Endothelial cell of umbilical vein (primary cell): ENCODE results near the gene PKHD1.

Experiments
- CTCF ChIP-seq, 2 donors: IDR thresholded peaks; 1 replicate in 1 of 2; 2 replicates in 1 of 2; pipeline ENCODE4 v1.5.1; 2011; ENCODE audit warnings: low read length in 2 of 2, mild to moderate bottlenecking in 2 of 2, moderate library complexity in 2 of 2, control low read depth in 1 of 2, inconsistent platforms in 1 of 2, low read depth in 1 of 2; ENCODE audit not compliant: insufficient read depth in 1 of 2; ENCODE audit errors: extremely low read depth in 1 of 2
- EZH2 ChIP-seq: IDR thresholded peaks from 2 replicates; pipeline ENCODE4 v1.6.1; 2012; ENCODE audit warnings: borderline replicate concordance, low read depth, mild to moderate bottlenecking, moderate library complexity, low read length, inconsistent platforms; ENCODE audit not compliant: severe bottlenecking
- GATA2 ChIP-seq: IDR thresholded peaks from 2 replicates; pipeline ENCODE4 v1.7.0; 2011; ENCODE audit warnings: low read depth, mild to moderate bottlenecking, moderate library complexity, mixed read lengths, low read length; ENCODE audit not compliant: insufficient read length, insufficient read depth
- JUN ChIP-seq: IDR thresholded peaks from 2 replicates; pipeline ENCODE4 v1.6.1; 2011; ENCODE audit warnings: borderline replicate concordance, low read depth; ENCODE audit not compliant: insufficient read length, insufficient read depth
- MAX ChIP-seq: IDR thresholded peaks from 2 replicates; pipeline ENCODE4 v1.6.1; 2011; ENCODE audit not compliant: insufficient read depth, insufficient read length
- MYC ChIP-seq: IDR thresholded peaks from one replicate; pipeline ENCODE4 v1.6.1; 2011; ENCODE audit warnings: mild to moderate bottlenecking, low read depth, low read length
- POLR2A ChIP-seq: IDR thresholded peaks from 2 replicates; pipeline ENCODE4 v1.6.1; 2012; ENCODE audit warnings: low read depth, mild to moderate bottlenecking, control low read depth, low read length
- POLR2AphosphoS5 ChIP-seq: IDR thresholded peaks from 2 replicates; pipeline ENCODE4 v1.6.1; 2012; ENCODE audit warnings: low read depth, mild to moderate bottlenecking, control low read depth, low read length, moderate library complexity; ENCODE audit not compliant: insufficient read depth

GRCh38 chr6:51737580-51738360 is 349.6 kb downstream of the PKHD1 start:
- TF ChIP-seq CTCF (IDR thresholded peaks at IDR 0.05; ENCODE audit: extremely low read depth in 1 of 2, insufficient read depth in 1 of 2, low read depth in 1 of 2, low read length in 2 of 2): no peak
- no peak for TF ChIP-seq POLR2A
- no peak for TF ChIP-seq POLR2AphosphoS5
- no peak for TF ChIP-seq MAX
- no peak for TF ChIP-seq EZH2
- no peak for TF ChIP-seq JUN
- TF ChIP-seq GATA2: no peak
- TF ChIP-seq MYC: no peak
